SK-N-SH treated with all-trans-retinoic acid at 6 μM for 48 hours (cell line): ENCODE results near the gene SH3PXD2B.

Source experiments
- ATAC-seq: fragments of 200-7000 bp; cut with Tn5 transposase; 3 replicates; pipeline ENCODE4 v1.9.1; 2020; ENCODE audit warnings: mild to moderate bottlenecking, moderate library complexity
- ARNTL ChIP-seq: fragments of 450-650 bp; formaldehyde crosslinking; IDR thresholded peaks from 2 replicates; pipeline ENCODE4 v1.5.0; 2020; ENCODE audit warnings: low read depth, mild to moderate bottlenecking, moderate library complexity, borderline replicate concordance
- BACH2 ChIP-seq: fragments of 250-450 bp; sonication (Bioruptor Pico); IDR thresholded peaks from 2 replicates; pipeline ENCODE4 v1.9.0; 2021; ENCODE audit warnings: mild to moderate bottlenecking, borderline replicate concordance
- CREB5 ChIP-seq: fragments of 250-450 bp; sonication (Bioruptor Pico); IDR thresholded peaks from 2 replicates; pipeline ENCODE4 v1.5.1; 2020; ENCODE audit warnings: low read depth, mild to moderate bottlenecking, moderate library complexity
- CSDC2 ChIP-seq: fragments of 250-450 bp; sonication (Bioruptor Pico); IDR thresholded peaks from 2 replicates; pipeline ENCODE4 v1.5.0; 2020; ENCODE audit warnings: mild to moderate bottlenecking, moderate library complexity
- CSRNP3 ChIP-seq: fragments of 250-450 bp; sonication (Bioruptor Pico); IDR thresholded peaks from 2 replicates; pipeline ENCODE4 v1.5.1; 2021; ENCODE audit warnings: mild to moderate bottlenecking, moderate library complexity
- ESRRG ChIP-seq: fragments of 250-450 bp; sonication (Bioruptor Pico); IDR thresholded peaks from 2 replicates; pipeline ENCODE4 v1.6.1; 2021; ENCODE audit warnings: mild to moderate bottlenecking
- GLIS3 ChIP-seq: fragments of 250-450 bp; sonication (Bioruptor Pico); IDR thresholded peaks from 2 replicates; pipeline ENCODE4 v1.5.0; 2020; ENCODE audit warnings: mild to moderate bottlenecking, moderate library complexity
- ISL1 ChIP-seq: fragments of 250-450 bp; sonication (Bioruptor Pico); IDR thresholded peaks from 2 replicates; pipeline ENCODE4 v2.1.2; 2022; ENCODE audit warnings: mild to moderate bottlenecking, moderate library complexity
- OSR1 ChIP-seq: fragments of 250-450 bp; sonication (Bioruptor Pico); IDR thresholded peaks from 2 replicates; pipeline ENCODE4 v1.8.0; 2022; ENCODE audit warnings: moderate library complexity, mild to moderate bottlenecking, inconsistent platforms
- PATZ1 ChIP-seq: fragments of 250-450 bp; sonication (Bioruptor Pico); IDR thresholded peaks from 2 replicates; pipeline ENCODE4 v1.8.0; 2020; ENCODE audit warnings: mild to moderate bottlenecking, moderate library complexity, borderline replicate concordance
- POU6F1 ChIP-seq: fragments of 250-450 bp; sonication (Bioruptor Pico); IDR thresholded peaks from 2 replicates; pipeline ENCODE4 v1.8.0; 2021; ENCODE audit warnings: low read depth, mild to moderate bottlenecking, moderate library complexity, borderline replicate concordance
- RARB ChIP-seq: fragments of 250-450 bp; sonication (Bioruptor Pico); IDR thresholded peaks from 2 replicates; pipeline ENCODE4 v1.8.0; 2021; ENCODE audit warnings: mild to moderate bottlenecking, moderate library complexity
- SNAI2 ChIP-seq: fragments of 250-450 bp; sonication (Bioruptor Pico); IDR thresholded peaks from 2 replicates; pipeline ENCODE4 v1.5.0; 2020; ENCODE audit warnings: mild to moderate bottlenecking, moderate library complexity
- TCF4 ChIP-seq: fragments of 250-450 bp; sonication (Bioruptor Pico); IDR thresholded peaks from 2 replicates; pipeline ENCODE4 v1.8.0; 2021; ENCODE audit warnings: mild to moderate bottlenecking, moderate library complexity, borderline replicate concordance
- TOX ChIP-seq: fragments of 250-450 bp; sonication (Bioruptor Pico); IDR thresholded peaks from 2 replicates; pipeline ENCODE4 v1.8.0; 2021; ENCODE audit warnings: mild to moderate bottlenecking, moderate library complexity, borderline replicate concordance
- TSHZ2 ChIP-seq: fragments of 250-450 bp; sonication (Bioruptor Pico); IDR thresholded peaks from 2 replicates; pipeline ENCODE4 v1.5.0; 2020; ENCODE audit warnings: mild to moderate bottlenecking, moderate library complexity
- ZC3H10 ChIP-seq: fragments of 250-450 bp; sonication (Bioruptor Pico); IDR thresholded peaks from 2 replicates; pipeline ENCODE4 v1.5.1; 2021; ENCODE audit warnings: mild to moderate bottlenecking, moderate library complexity
- ZFP3 ChIP-seq: fragments of 250-450 bp; sonication (Bioruptor Pico); IDR thresholded peaks from 2 replicates; pipeline ENCODE4 v1.5.0; 2020; ENCODE audit warnings: mild to moderate bottlenecking, moderate library complexity
- ZFP30 ChIP-seq: fragments of 450-650 bp; formaldehyde crosslinking; IDR thresholded peaks from 2 replicates; pipeline ENCODE4 v1.5.0; 2022; ENCODE audit warnings: mild to moderate bottlenecking, moderate library complexity
- ZNF70 ChIP-seq: fragments of 450-650 bp; formaldehyde crosslinking; IDR thresholded peaks from 2 replicates; pipeline ENCODE4 v1.5.0; 2020; ENCODE audit warnings: mild to moderate bottlenecking, moderate library complexity
- ZNF8 ChIP-seq: fragments of 450-650 bp; formaldehyde crosslinking; IDR thresholded peaks from 2 replicates; pipeline ENCODE4 v1.5.0; 2020; ENCODE audit warnings: mild to moderate bottlenecking, moderate library complexity

SH3PXD2B gene

GRCh38 chr5:172322028-172322965 lies 132.0 kb downstream of the SH3PXD2B start:
- TF ChIP-seq TSHZ2 (CRISPR knock-in tag) = no peak
- no peak for TF ChIP-seq ARNTL (CRISPR knock-in tag)
- TF ChIP-seq POU6F1 (CRISPR knock-in tag) = no peak
- TF ChIP-seq GLIS3 = no peak
- TF ChIP-seq ISL1 = no peak
- no peak for TF ChIP-seq PATZ1 (CRISPR knock-in tag)
- TF ChIP-seq ZNF8 (CRISPR knock-in tag) = no peak
- TF ChIP-seq SNAI2 (CRISPR knock-in tag) = no peak
- TF ChIP-seq CSDC2 (CRISPR knock-in tag) = no peak
- no peak for TF ChIP-seq TCF4 (CRISPR knock-in tag)
- no peak for TF ChIP-seq ESRRG (CRISPR knock-in tag)
- no peak for TF ChIP-seq ZFP30
- TF ChIP-seq ZC3H10 (CRISPR knock-in tag) = no peak
- TF ChIP-seq OSR1 (CRISPR knock-in tag) = no peak
- TF ChIP-seq CSRNP3 = no peak
- TF ChIP-seq CREB5 (CRISPR knock-in tag) = no peak
- TF ChIP-seq BACH2 (CRISPR knock-in tag) = no peak
- TF ChIP-seq TOX (CRISPR knock-in tag) = no peak
- TF ChIP-seq ZNF70 (CRISPR knock-in tag) = no peak
- no peak for TF ChIP-seq ZFP3 (CRISPR knock-in tag)
- ATAC-seq = peak; percentile 47; the same call in 2 of the 3 replicates

- TF ChIP-seq TSHZ2 (CRISPR knock-in tag) (no peak), RARB (CRISPR knock-in tag) (no peak), ARNTL (CRISPR knock-in tag) (no peak)
- no peak for ATAC-seq
These were observed 132.7 kb downstream of the SH3PXD2B start for GRCh38 chr5:172321593-172321992.
